Measurements from ENCODE around the gene PNRC1.

DNA sequence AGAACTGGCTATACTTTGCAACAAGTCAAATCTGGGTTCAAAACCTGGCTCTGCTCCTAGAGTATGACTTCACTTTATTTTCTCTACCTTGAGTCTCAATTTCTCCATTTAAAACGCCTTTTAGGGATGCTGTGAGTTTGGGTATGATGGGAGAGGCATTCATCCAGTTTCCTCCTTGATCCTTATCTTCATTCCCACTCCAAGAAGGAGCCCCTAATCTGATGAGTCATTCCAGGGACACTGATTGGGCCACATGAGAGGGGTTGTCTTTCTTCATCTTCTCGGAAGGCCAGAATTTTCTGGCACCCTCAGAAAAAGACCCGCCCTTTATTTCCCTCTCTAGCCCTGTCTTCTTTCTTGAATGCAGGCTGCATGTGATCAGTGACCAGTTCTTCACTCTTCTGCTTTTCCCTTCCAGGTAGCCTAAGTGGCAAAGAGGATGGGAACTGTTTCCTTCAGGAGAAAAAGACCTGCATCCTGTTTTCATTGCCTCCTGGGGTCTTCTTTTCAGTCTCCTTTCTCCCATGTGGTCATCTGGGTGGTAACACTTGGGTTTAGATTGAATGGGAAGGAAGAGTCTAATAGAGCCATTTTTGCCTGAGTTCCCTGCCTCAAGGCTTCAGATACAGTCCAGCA lies 32.1 kb upstream of the PNRC1 start:
- TF ChIP-seq ZNF70 (CRISPR knock-in tag; IDR thresholded peaks at IDR 0.05) (no peak), OSR1 (CRISPR knock-in tag; IDR thresholded peaks at IDR 0.05) (no peak), GLIS3 (CRISPR knock-in tag; IDR thresholded peaks at IDR 0.05) (no peak), ZFP3 (CRISPR knock-in tag; IDR thresholded peaks at IDR 0.05) (no peak), RARB (CRISPR knock-in tag; IDR thresholded peaks at IDR 0.05) (no peak)
- TF ChIP-seq, protein P1, sequence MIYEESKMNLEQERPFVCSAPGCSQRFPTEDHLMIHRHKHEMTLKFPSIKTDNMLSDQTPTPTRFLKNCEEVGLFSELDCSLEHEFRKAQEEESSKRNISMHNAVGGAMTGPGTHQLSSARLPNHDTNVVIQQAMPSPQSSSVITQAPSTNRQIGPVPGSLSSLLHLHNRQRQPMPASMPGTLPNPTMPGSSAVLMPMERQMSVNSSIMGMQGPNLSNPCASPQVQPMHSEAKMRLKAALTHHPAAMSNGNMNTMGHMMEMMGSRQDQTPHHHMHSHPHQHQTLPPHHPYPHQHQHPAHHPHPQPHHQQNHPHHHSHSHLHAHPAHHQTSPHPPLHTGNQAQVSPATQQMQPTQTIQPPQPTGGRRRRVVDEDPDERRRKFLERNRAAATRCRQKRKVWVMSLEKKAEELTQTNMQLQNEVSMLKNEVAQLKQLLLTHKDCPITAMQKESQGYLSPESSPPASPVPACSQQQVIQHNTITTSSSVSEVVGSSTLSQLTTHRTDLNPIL (CRISPR knock-in tag; IDR thresholded peaks at IDR 0.05; ENCODE audit: low read depth) = no peak
